HG03571 (cell line): Measurements from ENCODE around the gene PLPP1.

Source experiments
- ATAC-seq: cut with Tn5 transposase; IDR thresholded peaks from one replicate; pipeline ENCODE4 v1.9.1; 2021; ENCODE audit not compliant: unreplicated experiment

PLPP1 gene

GRCh38 chr5:55451976-55452375, 82.8 kb downstream of the PLPP1 start:
- ATAC-seq: no peak

GRCh38 chr5:55450050-55450765, 84.6 kb downstream of the PLPP1 start:
- no peak for ATAC-seq

GRCh38 chr5:55446640-55447351, 88.0 kb downstream of the PLPP1 start:
- ATAC-seq: no peak

GRCh38 chr5:55445791-55446190, 89.0 kb downstream of the PLPP1 start:
- no peak for ATAC-seq

GRCh38 chr5:55441954-55442353, 92.8 kb downstream of the PLPP1 start:
- no peak for ATAC-seq

- ATAC-seq: no peak
Observed at GRCh38 chr5:55441107-55441771, 93.5 kb downstream of the PLPP1 start.

GRCh38 chr5:55440188-55440646, 94.5 kb downstream of the PLPP1 start:
- ATAC-seq: no peak

- no peak for ATAC-seq
Observed at GRCh38 chr5:55438998-55439397, 95.8 kb downstream of the PLPP1 start.

GRCh38 chr5:55437859-55438206, 96.9 kb downstream of the PLPP1 start:
- no peak for ATAC-seq

GRCh38 chr5:55437452-55437851, 97.3 kb downstream of the PLPP1 start:
- no peak for ATAC-seq

GRCh38 chr5:55432549-55432948, 102.2 kb downstream of the PLPP1 start:
- ATAC-seq: no peak

GRCh38 chr5:55429613-55430253, 105.0 kb downstream of the PLPP1 start:
- ATAC-seq: no peak

- no peak for ATAC-seq
Observed at GRCh38 chr5:55429221-55429612, 105.5 kb downstream of the PLPP1 start.

- no peak for ATAC-seq
Observed at GRCh38 chr5:55427157-55427556, 107.6 kb downstream of the PLPP1 start.

GRCh38 chr5:55426455-55426854, 108.3 kb downstream of the PLPP1 start:
- ATAC-seq: no peak

- ATAC-seq: peak; percentile 96
Observed at GRCh38 chr5:55421074-55421529, 113.7 kb downstream of the PLPP1 start.

GRCh38 chr5:55418994-55419968, 115.5 kb downstream of the PLPP1 start:
- no peak for ATAC-seq

- no peak for ATAC-seq
Observed at GRCh38 chr5:55416306-55416705, 118.5 kb downstream of the PLPP1 start.

GRCh38 chr5:55415071-55415470, 119.7 kb downstream of the PLPP1 start:
- ATAC-seq: no peak

- no peak for ATAC-seq
Observed at GRCh38 chr5:55413644-55414043, 121.1 kb downstream of the PLPP1 start.
